GM21576 (cell line): ENCODE results near the gene RPL15.

Source experiments
- ATAC-seq: cut with Tn5 transposase; IDR thresholded peaks from one replicate; pipeline ENCODE4 v1.9.1; 2021; ENCODE audit warnings: mild to moderate bottlenecking, moderate library complexity; ENCODE audit not compliant: unreplicated experiment

RPL15 gene

GRCh38 chr3:23959135-23959900 lies 42.4 kb downstream of the RPL15 start:
- ATAC-seq: no peak

- ATAC-seq: no peak
These were observed 43.7 kb downstream of the RPL15 start for GRCh38 chr3:23960649-23961048.

GRCh38 chr3:23961066-23961465 lies 44.1 kb downstream of the RPL15 start:
- no peak for ATAC-seq

- no peak for ATAC-seq
These were observed 45.0 kb downstream of the RPL15 start for GRCh38 chr3:23961913-23962312.

- no peak for ATAC-seq
These were observed 47.8 kb downstream of the RPL15 start for GRCh38 chr3:23964537-23965235.

GRCh38 chr3:23966328-23966727 lies 49.4 kb downstream of the RPL15 start:
- no peak for ATAC-seq

GRCh38 chr3:23968463-23969184 lies 51.7 kb downstream of the RPL15 start:
- ATAC-seq: no peak

- no peak for ATAC-seq
These were observed 52.5 kb downstream of the RPL15 start for GRCh38 chr3:23969393-23969792.
